ENCODE data around the gene TF.

Gene TF

GRCh38 chr3:133747907-133748639, 1.9 kb downstream of the TF start:
- DNase-seq: no peak

GRCh38 chr3:133749427-133750258, 3.5 kb downstream of the TF start:
- no peak for DNase-seq

- peak; percentile 6 for DNase-seq
Measured at GRCh38 chr3:133750259-133750656, 4.1 kb downstream of the TF start.

- DNase-seq: no peak
Measured at GRCh38 chr3:133753107-133753778, 7.0 kb downstream of the TF start.

- no peak for DNase-seq
Measured at GRCh38 chr3:133753779-133754164, 7.6 kb downstream of the TF start.

- DNase-seq: no peak
Measured at GRCh38 chr3:133754455-133754854, 8.3 kb downstream of the TF start.

GRCh38 chr3:133754973-133755828, 9.0 kb downstream of the TF start:
- DNase-seq: no peak

- DNase-seq: no peak
Measured at GRCh38 chr3:133756716-133757694, 10.8 kb downstream of the TF start.

- no peak for DNase-seq
Measured at GRCh38 chr3:133757701-133758567, 11.7 kb downstream of the TF start.

GRCh38 chr3:133758568-133758928, 12.4 kb downstream of the TF start:
- DNase-seq: no peak

GRCh38 chr3:133758964-133759739, 13.0 kb downstream of the TF start:
- DNase-seq: no peak

- DNase-seq: no peak
Measured at GRCh38 chr3:133759740-133760305, 13.6 kb downstream of the TF start.

- no peak for DNase-seq
Measured at GRCh38 chr3:133760916-133761315, 14.7 kb downstream of the TF start.

GRCh38 chr3:133761605-133762484, 15.7 kb downstream of the TF start:
- no peak for DNase-seq

GRCh38 chr3:133762539-133762938, 16.3 kb downstream of the TF start:
- no peak for DNase-seq

GRCh38 chr3:133763797-133764683, 17.8 kb downstream of the TF start:
- DNase-seq: no peak

GRCh38 chr3:133765256-133765655, 19.1 kb downstream of the TF start:
- DNase-seq: no peak

Measured in NCI-H1694 treated with DMSO at 0.1 percent for 48 hours (cell line).